Measurements from ENCODE around the gene ZNF445.
A peak's percentile ranks its signal among the peaks of the same experiment; 100 is the strongest.

Gene ZNF445

DNA sequence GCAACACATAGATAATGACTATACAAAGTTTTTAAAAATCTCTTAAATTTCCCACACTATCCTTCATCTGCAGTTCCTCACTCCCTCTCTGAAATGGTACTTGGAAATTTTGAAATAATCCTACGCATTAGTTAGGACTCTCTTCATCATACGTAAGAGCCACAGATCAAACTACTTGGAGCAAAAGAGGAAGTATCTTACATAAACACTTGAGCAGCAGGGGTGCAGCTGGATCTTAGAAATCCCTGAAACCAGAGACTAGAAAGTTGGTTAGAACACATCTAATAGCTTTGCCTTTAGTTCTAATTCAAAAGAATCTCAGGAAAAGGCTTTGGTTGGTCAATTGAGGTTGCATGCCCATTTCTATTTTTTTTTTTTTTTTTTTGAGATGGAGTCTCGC, 38.8 kb upstream of the ZNF445 start:
- no peaks in the 10 kb centered on the region for H3K9me3 ChIP-seq (ENCODE audit: control insufficient read depth, low read length)
- H2AFZ ChIP-seq: no peak overlapping the region
- H3K79me2 ChIP-seq: no peaks in the 10 kb centered on the region
- H3K27me3 ChIP-seq (ENCODE audit: control insufficient read depth, insufficient read depth, low read length): no peaks in the 10 kb centered on the region
- no peak overlapping the region for H3K27ac ChIP-seq
- H3K4me1 ChIP-seq: no peaks in the 10 kb centered on the region
- H3K4me3 ChIP-seq (ENCODE audit: low read depth, low read length): no peak overlapping the region
- H3K9ac ChIP-seq: no peak overlapping the region
- no peak overlapping the region for H3K4me2 ChIP-seq (ENCODE audit: low read length)
- TF ChIP-seq, protein P1, sequence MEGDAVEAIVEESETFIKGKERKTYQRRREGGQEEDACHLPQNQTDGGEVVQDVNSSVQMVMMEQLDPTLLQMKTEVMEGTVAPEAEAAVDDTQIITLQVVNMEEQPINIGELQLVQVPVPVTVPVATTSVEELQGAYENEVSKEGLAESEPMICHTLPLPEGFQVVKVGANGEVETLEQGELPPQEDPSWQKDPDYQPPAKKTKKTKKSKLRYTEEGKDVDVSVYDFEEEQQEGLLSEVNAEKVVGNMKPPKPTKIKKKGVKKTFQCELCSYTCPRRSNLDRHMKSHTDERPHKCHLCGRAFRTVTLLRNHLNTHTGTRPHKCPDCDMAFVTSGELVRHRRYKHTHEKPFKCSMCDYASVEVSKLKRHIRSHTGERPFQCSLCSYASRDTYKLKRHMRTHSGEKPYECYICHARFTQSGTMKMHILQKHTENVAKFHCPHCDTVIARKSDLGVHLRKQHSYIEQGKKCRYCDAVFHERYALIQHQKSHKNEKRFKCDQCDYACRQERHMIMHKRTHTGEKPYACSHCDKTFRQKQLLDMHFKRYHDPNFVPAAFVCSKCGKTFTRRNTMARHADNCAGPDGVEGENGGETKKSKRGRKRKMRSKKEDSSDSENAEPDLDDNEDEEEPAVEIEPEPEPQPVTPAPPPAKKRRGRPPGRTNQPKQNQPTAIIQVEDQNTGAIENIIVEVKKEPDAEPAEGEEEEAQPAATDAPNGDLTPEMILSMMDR (IDR thresholded peaks at IDR 0.05): no peak
- no peaks in the 10 kb centered on the region for H3K36me3 ChIP-seq (ENCODE audit: control insufficient read depth, insufficient read depth, low read length)

DNA sequence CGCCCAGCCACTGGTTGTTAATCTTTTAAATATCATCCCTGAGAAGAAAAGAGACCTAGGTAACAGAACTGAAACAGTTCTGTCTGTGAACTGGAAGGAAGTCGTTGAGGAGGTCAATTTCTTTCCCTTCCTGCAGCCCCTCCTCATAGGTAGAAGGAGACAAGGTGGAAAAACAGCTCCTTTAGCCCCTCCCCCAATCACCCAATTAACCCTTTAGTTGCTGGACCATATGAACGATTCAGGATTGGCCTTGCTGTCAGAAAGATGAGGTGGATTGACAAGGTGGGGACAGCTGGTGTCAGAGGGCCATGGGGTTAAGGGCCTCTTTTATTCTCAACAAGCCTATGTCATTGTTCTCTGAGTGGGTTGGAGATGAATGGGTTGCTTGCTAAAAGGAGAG, 36.0 kb upstream of the ZNF445 start:
- Histone ChIP-seq H3K27ac (no peak overlapping the region), H2AFZ (no peak overlapping the region), H3K36me3 (ENCODE audit: control insufficient read depth, insufficient read depth, low read length) (no peaks in the 10 kb centered on the region), H3K9me3 (ENCODE audit: control insufficient read depth, low read length) (no peaks in the 10 kb centered on the region), H3K27me3 (ENCODE audit: control insufficient read depth, insufficient read depth, low read length) (no peaks in the 10 kb centered on the region), H3K4me3 (ENCODE audit: low read depth, low read length) (no peak overlapping the region), H3K4me1 (peaks cover 5% of the 10 kb centered on the region), H3K9ac (no peak overlapping the region), H3K4me2 (ENCODE audit: low read length) (no peak overlapping the region), H3K79me2 (peaks cover 5% of the 10 kb centered on the region)
- TF ChIP-seq, protein P1 (IDR thresholded peaks at IDR 0.05): no peak

DNA sequence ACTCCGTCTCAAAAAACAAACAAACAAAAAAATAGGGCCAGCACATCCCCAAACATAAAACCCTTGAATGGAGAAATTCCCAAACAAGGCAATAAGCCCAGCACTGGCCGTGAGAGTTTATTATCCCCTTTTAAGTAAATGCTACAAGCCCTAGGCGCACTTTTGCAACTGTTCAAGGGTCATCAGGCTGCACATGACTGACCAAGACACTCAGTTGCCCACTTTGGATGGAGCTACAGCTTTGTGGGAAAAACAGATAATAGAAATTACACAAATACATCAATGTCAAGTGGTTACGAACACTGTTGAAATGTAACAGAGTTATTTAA, 33.7 kb upstream of the ZNF445 start:
- peak overlapping the region; percentile 81 for H3K27ac ChIP-seq
- H2AFZ ChIP-seq: peak overlapping the region; percentile 97
- TF ChIP-seq, protein P1 (IDR thresholded peaks at IDR 0.05): no peak
- H3K9ac ChIP-seq: no peak overlapping the region
- H3K4me3 ChIP-seq (ENCODE audit: low read depth, low read length): peak overlapping the region; percentile 92
- no peaks in the 10 kb centered on the region for H3K36me3 ChIP-seq (ENCODE audit: control insufficient read depth, insufficient read depth, low read length)
- H3K4me2 ChIP-seq (ENCODE audit: low read length): peak overlapping the region; percentile 62
- peaks cover 5% of the 10 kb centered on the region for H3K4me1 ChIP-seq
- H3K9me3 ChIP-seq (ENCODE audit: control insufficient read depth, low read length): no peaks in the 10 kb centered on the region
- H3K79me2 ChIP-seq: peaks cover 8% of the 10 kb centered on the region
- no peaks in the 10 kb centered on the region for H3K27me3 ChIP-seq (ENCODE audit: control insufficient read depth, insufficient read depth, low read length)

DNA sequence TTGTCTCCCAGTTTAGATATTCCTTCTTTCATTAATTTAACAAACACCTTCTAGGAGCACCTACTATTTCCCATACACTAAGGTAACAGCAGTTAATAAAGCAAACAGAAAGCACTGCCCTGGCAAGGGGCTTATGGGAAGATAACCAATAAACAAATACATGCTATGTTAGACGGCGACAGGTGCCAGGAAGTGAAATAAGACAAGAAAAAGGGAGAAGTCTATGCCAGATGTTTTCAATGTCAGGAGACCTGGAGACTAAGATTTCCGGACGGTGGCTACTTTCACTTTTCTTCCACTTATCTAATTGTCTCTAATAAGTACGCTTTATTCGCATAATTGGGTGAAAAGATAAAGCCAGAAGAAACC, 32.5 kb upstream of the ZNF445 start:
- H3K27ac ChIP-seq: peak overlapping the region; percentile 59
- H3K4me3 ChIP-seq (ENCODE audit: low read depth, low read length): peak overlapping the region; percentile 92
- TF ChIP-seq, protein P1 (IDR thresholded peaks at IDR 0.05): no peak

DNA sequence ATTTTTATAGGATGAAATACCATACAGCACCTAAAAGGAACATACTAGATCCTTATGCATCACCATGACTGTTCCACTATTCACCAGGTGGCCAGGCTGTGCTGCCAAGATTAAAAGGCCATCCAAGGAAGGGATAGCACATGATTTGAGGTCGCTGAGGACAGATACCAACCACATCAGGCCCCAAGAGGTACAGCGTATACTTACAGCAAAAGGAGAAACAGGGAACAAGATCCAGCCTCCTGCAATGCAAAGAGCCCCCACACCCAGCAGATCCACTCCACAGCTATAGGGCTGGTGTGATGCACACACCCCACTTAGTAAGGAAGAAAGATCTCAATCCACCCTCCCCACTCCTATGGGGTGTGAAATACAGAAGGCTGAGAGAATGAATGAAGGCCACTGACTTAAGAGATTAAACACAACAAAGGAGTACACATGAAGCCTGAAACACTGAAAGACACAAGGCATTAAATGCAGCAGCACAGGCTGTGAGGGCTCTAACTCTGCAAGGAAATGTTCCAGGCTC, 32.0 kb upstream of the ZNF445 start:
- Histone ChIP-seq H3K9ac (no peak overlapping the region), H3K4me1 (peaks cover 5% of the 10 kb centered on the region), H3K9me3 (ENCODE audit: control insufficient read depth, low read length) (no peaks in the 10 kb centered on the region), H2AFZ (peak overlapping the region; percentile 91), H3K4me2 (ENCODE audit: low read length) (peak overlapping the region; percentile 62), H3K27ac (peak overlapping the region; percentile 59), H3K36me3 (ENCODE audit: control insufficient read depth, insufficient read depth, low read length) (no peaks in the 10 kb centered on the region), H3K79me2 (peaks cover 8% of the 10 kb centered on the region), H3K27me3 (ENCODE audit: control insufficient read depth, insufficient read depth, low read length) (no peaks in the 10 kb centered on the region), H3K4me3 (ENCODE audit: low read depth, low read length) (peak overlapping the region; percentile 92)
- TF ChIP-seq, protein P1 (IDR thresholded peaks at IDR 0.05): no peak

More for the DNA sequence above, 32.5 kb upstream of the ZNF445 start:
- Histone ChIP-seq H3K9ac (peak overlapping the region; percentile 34), H3K4me1 (peaks cover 5% of the 10 kb centered on the region), H3K27me3 (ENCODE audit: control insufficient read depth, insufficient read depth, low read length) (no peaks in the 10 kb centered on the region), H3K36me3 (ENCODE audit: control insufficient read depth, insufficient read depth, low read length) (no peaks in the 10 kb centered on the region), H3K9me3 (ENCODE audit: control insufficient read depth, low read length) (no peaks in the 10 kb centered on the region), H2AFZ (peak overlapping the region; percentile 91), H3K79me2 (peaks cover 8% of the 10 kb centered on the region), H3K4me2 (ENCODE audit: low read length) (peak overlapping the region; percentile 62)

Data from parathyroid adenoma (tissue), 2 donors.